Testis (tissue), 2 donors: Measurements from ENCODE around the gene POU6F1.

Source experiments
- POLR2A ChIP-seq: fragments of 450-650 bp; IDR thresholded peaks from one replicate; pipeline ENCODE4 v1.6.1; 2017; ENCODE audit warnings: antibody characterized with exemption, mild to moderate bottlenecking, moderate library complexity
- TF ChIP-seq, protein P1 (sequence below), 3 experiments: fragments of 450-650 bp in 2 of 3; fragments of 200-600 bp in 1 of 3; sonication (generic) in 1 of 3; IDR thresholded peaks; one replicate each; pipeline ENCODE4 v1.5.1; 2016 to 2019; ENCODE audit warnings: antibody characterized with exemption in 3 of 3, mild to moderate bottlenecking in 2 of 3, moderate library complexity in 1 of 3

DNA sequence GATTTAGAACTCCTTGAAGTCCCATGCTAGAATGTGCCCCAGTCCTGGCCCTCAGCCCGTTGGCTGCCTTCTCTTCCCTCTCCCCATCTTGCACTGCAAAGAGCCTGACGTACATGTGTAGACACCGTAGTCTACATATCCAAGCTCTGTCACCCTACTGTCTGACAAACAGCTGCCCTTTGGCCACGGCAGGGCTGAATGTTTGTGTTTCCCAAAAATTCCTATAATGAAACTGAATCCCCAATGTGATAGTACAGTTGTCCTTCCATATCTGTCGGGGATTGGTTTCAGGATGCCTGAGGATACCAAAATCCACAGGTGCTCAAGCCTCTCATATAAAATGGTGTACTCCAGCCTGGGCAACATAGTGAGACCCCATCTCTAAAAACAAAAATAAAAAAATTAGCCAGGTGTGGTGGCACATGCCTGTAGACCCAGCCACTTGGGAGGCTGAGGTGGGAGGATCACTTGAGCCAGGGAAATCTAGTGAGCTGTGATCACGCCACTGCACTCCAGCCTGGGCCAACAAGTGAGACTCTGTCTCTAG is 32.6 kb downstream of the POU6F1 start:
- TF ChIP-seq, protein P1, sequence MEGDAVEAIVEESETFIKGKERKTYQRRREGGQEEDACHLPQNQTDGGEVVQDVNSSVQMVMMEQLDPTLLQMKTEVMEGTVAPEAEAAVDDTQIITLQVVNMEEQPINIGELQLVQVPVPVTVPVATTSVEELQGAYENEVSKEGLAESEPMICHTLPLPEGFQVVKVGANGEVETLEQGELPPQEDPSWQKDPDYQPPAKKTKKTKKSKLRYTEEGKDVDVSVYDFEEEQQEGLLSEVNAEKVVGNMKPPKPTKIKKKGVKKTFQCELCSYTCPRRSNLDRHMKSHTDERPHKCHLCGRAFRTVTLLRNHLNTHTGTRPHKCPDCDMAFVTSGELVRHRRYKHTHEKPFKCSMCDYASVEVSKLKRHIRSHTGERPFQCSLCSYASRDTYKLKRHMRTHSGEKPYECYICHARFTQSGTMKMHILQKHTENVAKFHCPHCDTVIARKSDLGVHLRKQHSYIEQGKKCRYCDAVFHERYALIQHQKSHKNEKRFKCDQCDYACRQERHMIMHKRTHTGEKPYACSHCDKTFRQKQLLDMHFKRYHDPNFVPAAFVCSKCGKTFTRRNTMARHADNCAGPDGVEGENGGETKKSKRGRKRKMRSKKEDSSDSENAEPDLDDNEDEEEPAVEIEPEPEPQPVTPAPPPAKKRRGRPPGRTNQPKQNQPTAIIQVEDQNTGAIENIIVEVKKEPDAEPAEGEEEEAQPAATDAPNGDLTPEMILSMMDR (IDR thresholded peaks at IDR 0.05): no peak
- no peak for TF ChIP-seq POLR2A
